ENCODE measurements around the gene LDLRAD4. TPM values are rescaled to one million over a fixed set of nuclear protein-coding genes. Genes with fewer than 3 reads are reported as not detected.

Gene LDLRAD4
- total RNA-seq, 1 experiment from 2014 or later, result 3.6 TPM

DNA sequence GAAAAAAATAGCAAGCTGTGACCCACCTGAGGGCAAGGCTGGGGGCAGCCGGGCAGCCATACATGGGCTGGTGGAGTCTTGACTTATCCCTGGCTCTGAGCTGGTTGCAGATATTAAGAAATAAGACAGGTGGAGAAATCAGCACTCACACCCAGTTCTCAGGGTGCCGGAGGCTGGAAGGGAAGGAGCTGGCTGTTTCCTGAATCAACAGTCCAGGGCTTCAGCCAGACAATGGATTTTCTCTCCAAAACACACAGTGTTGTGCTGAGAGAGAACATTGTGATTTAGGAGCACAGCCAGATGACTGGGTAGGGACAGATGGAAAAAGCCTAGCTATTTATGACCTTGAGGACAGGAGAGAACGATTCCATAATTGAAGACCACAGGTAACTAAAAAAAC lies 208.8 kb downstream of the LDLRAD4 start:
- ChIA-PET POLR2A (ENCODE audit: low non-redundant PET) (no interaction called here), CTCF (no interaction called here)
- BruUV-seq (replicated peaks), result no TSS peak
- Histone ChIP-seq H3K27ac (ENCODE audit: low read depth, low read length, poor library complexity, severe bottlenecking) (no peak overlapping the region), H3K27me3 (replicated peaks; ENCODE audit: insufficient read depth, low read depth, low read length, poor library complexity) (no peaks in the 10 kb centered on the region), H3K4me3 (ENCODE audit: low read depth, low read length, poor library complexity, severe bottlenecking) (no peak overlapping the region), H3K36me3 (ENCODE audit: insufficient read depth, low read length, poor library complexity, severe bottlenecking) (no peaks in the 10 kb centered on the region), H3K9me3 (ENCODE audit: low read depth, low read length, poor library complexity, severe bottlenecking) (no peaks in the 10 kb centered on the region), H3K4me1 (ENCODE audit: insufficient read depth, low read length, poor library complexity, severe bottlenecking) (peaks cover 6% of the 10 kb centered on the region)
- no peak for TF ChIP-seq EZH2 (IDR thresholded peaks at IDR 0.05; ENCODE audit: borderline replicate concordance, low read depth, low read length, poor library complexity, severe bottlenecking)
- TF ChIP-seq, protein P1, sequence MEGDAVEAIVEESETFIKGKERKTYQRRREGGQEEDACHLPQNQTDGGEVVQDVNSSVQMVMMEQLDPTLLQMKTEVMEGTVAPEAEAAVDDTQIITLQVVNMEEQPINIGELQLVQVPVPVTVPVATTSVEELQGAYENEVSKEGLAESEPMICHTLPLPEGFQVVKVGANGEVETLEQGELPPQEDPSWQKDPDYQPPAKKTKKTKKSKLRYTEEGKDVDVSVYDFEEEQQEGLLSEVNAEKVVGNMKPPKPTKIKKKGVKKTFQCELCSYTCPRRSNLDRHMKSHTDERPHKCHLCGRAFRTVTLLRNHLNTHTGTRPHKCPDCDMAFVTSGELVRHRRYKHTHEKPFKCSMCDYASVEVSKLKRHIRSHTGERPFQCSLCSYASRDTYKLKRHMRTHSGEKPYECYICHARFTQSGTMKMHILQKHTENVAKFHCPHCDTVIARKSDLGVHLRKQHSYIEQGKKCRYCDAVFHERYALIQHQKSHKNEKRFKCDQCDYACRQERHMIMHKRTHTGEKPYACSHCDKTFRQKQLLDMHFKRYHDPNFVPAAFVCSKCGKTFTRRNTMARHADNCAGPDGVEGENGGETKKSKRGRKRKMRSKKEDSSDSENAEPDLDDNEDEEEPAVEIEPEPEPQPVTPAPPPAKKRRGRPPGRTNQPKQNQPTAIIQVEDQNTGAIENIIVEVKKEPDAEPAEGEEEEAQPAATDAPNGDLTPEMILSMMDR (conservative IDR thresholded peaks at IDR 0.05; ENCODE audit: low read depth, low read length), result no peak
- intact Hi-C loops (cut with micrococcal nuclease; ENCODE audit: unreplicated experiment), result no loop called here
- DNase-seq (ENCODE audit: low spot score), result no peak

DNA sequence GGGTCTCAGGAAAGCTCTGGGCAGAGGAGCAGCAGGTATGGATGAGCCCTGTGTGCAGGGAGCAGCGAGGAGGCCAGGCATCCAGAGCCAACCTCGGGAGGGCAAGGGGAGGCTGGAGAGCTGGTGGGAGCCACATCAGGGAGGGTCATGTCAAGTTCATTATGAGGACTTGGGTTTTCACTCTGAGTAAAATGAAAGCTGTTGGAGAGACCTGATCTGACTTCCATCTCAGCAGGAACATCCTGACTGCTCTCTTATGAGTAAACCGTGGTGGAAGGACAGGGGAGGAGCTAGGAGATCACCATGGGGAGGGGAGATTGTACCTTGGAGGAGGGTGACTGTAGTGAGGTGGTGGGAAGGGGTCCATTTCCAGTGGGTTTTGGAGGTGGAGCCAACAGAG lies 209.8 kb downstream of the LDLRAD4 start:
- Histone ChIP-seq H3K4me3 (ENCODE audit: low read depth, low read length, poor library complexity, severe bottlenecking) (no peak overlapping the region), H3K36me3 (ENCODE audit: insufficient read depth, low read length, poor library complexity, severe bottlenecking) (no peaks in the 10 kb centered on the region), H3K27me3 (replicated peaks; ENCODE audit: insufficient read depth, low read depth, low read length, poor library complexity) (no peaks in the 10 kb centered on the region), H3K4me1 (ENCODE audit: insufficient read depth, low read length, poor library complexity, severe bottlenecking) (peaks cover 6% of the 10 kb centered on the region), H3K27ac (ENCODE audit: low read depth, low read length, poor library complexity, severe bottlenecking) (no peak overlapping the region), H3K9me3 (ENCODE audit: low read depth, low read length, poor library complexity, severe bottlenecking) (no peaks in the 10 kb centered on the region)
- BruUV-seq (replicated peaks), result no TSS peak
- no peak for DNase-seq (ENCODE audit: low spot score)
- intact Hi-C loops (cut with micrococcal nuclease; ENCODE audit: unreplicated experiment), result no loop called here
- POLR2A ChIA-PET (ENCODE audit: low non-redundant PET), result no interaction called here
- TF ChIP-seq, protein P1 (conservative IDR thresholded peaks at IDR 0.05; ENCODE audit: low read depth, low read length), result no peak
- TF ChIP-seq EZH2 (IDR thresholded peaks at IDR 0.05; ENCODE audit: borderline replicate concordance, low read depth, low read length, poor library complexity, severe bottlenecking), result no peak
- CTCF ChIA-PET, result no interaction called here

GRCh38 chr18:13429016-13429415 lies 210.5 kb downstream of the LDLRAD4 start:
- Histone ChIP-seq H3K27me3 (replicated peaks; ENCODE audit: insufficient read depth, low read depth, low read length, poor library complexity) (no peaks in the 10 kb centered on the region), H3K36me3 (ENCODE audit: insufficient read depth, low read length, poor library complexity, severe bottlenecking) (no peaks in the 10 kb centered on the region), H3K27ac (ENCODE audit: low read depth, low read length, poor library complexity, severe bottlenecking) (no peak overlapping the region), H3K4me3 (ENCODE audit: low read depth, low read length, poor library complexity, severe bottlenecking) (no peak overlapping the region), H3K9me3 (ENCODE audit: low read depth, low read length, poor library complexity, severe bottlenecking) (no peaks in the 10 kb centered on the region), H3K4me1 (ENCODE audit: insufficient read depth, low read length, poor library complexity, severe bottlenecking) (peaks cover 10% of the 10 kb centered on the region)
- ChIA-PET POLR2A (ENCODE audit: low non-redundant PET) (no interaction called here), CTCF (no interaction called here)
- TF ChIP-seq, protein P1 (conservative IDR thresholded peaks at IDR 0.05; ENCODE audit: low read depth, low read length), result no peak
- no peak for TF ChIP-seq EZH2 (IDR thresholded peaks at IDR 0.05; ENCODE audit: borderline replicate concordance, low read depth, low read length, poor library complexity, severe bottlenecking)
- DNase-seq (ENCODE audit: low spot score), result no peak
- no TSS peak for BruUV-seq (replicated peaks)
- intact Hi-C loops (cut with micrococcal nuclease; ENCODE audit: unreplicated experiment), result no loop called here

All from A673 (cell line).